ENCODE data around the gene MRPL41. TPM values are rescaled to one million over a fixed set of nuclear protein-coding genes. Genes with fewer than 3 reads are reported as not detected.
"Not testable (repeated sequence)": the region's sequence is repeated elsewhere in the genome, so short reads cannot be mapped to it uniquely, and the experiment has no call there.

The MRPL41 gene
- total RNA-seq, 2 donors from 2014 or later = 94.4 to 146 TPM

- intact Hi-C loops (cut with DNase I) = no loop called here
- no peak overlapping the region for H3K9ac ChIP-seq (ENCODE audit: low read depth in 2 of 2, low read length in 2 of 2)
- no peaks in the 10 kb centered on the region for H3K4me1 ChIP-seq
- no peaks in the 10 kb centered on the region for H3K36me3 ChIP-seq
- TF ChIP-seq, protein P1, sequence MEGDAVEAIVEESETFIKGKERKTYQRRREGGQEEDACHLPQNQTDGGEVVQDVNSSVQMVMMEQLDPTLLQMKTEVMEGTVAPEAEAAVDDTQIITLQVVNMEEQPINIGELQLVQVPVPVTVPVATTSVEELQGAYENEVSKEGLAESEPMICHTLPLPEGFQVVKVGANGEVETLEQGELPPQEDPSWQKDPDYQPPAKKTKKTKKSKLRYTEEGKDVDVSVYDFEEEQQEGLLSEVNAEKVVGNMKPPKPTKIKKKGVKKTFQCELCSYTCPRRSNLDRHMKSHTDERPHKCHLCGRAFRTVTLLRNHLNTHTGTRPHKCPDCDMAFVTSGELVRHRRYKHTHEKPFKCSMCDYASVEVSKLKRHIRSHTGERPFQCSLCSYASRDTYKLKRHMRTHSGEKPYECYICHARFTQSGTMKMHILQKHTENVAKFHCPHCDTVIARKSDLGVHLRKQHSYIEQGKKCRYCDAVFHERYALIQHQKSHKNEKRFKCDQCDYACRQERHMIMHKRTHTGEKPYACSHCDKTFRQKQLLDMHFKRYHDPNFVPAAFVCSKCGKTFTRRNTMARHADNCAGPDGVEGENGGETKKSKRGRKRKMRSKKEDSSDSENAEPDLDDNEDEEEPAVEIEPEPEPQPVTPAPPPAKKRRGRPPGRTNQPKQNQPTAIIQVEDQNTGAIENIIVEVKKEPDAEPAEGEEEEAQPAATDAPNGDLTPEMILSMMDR (IDR thresholded peaks at IDR 0.05) = no peak
- H3K4me3 ChIP-seq = no peak overlapping the region
- DNase-seq = no peak
- H3K9me3 ChIP-seq = no peaks in the 10 kb centered on the region
- no peak overlapping the region for H3K27ac ChIP-seq
- H3K27me3 ChIP-seq = no peaks in the 10 kb centered on the region
These were observed 13.2 kb downstream of the MRPL41 start for GRCh38 chr9:137564817-137565411.

DNA sequence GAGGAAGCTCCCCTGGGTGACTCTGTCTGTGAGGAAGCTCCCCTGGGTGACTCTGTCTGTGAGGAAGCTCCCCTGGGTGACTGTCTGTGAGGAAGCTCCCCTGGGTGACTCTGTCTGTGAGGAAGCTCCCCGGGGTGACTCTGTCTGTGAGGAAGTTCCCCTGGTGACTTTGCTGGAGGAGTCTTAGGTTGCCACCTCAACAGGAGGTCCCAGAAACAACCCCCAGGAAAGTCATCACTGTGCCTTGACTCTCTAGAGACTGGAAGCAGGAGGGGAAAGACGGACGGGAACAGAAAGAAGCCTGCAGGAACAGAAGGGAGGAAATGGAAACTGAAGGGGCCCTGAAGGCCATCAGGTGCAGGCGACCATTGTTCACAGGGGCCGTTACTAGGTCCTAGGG, 16.8 kb downstream of the MRPL41 start:
- H3K36me3 ChIP-seq; H3K9ac ChIP-seq (ENCODE audit: low read depth in 2 of 2, low read length in 2 of 2); DNase-seq; intact Hi-C loops (cut with DNase I); H3K27ac ChIP-seq; H3K4me3 ChIP-seq; H3K9me3 ChIP-seq; H3K4me1 ChIP-seq; H3K27me3 ChIP-seq: not testable (repeated sequence)

GRCh38 chr9:137569609-137570203, 18.0 kb downstream of the MRPL41 start:
- H3K4me3 ChIP-seq = no peak overlapping the region
- H3K4me1 ChIP-seq = no peaks in the 10 kb centered on the region
- no peaks in the 10 kb centered on the region for H3K36me3 ChIP-seq
- intact Hi-C loops (cut with DNase I) = no loop called here
- TF ChIP-seq, protein P1 (IDR thresholded peaks at IDR 0.05) = no peak
- no peak for DNase-seq
- H3K27me3 ChIP-seq = no peaks in the 10 kb centered on the region
- no peaks in the 10 kb centered on the region for H3K9me3 ChIP-seq
- no peak overlapping the region for H3K9ac ChIP-seq (ENCODE audit: low read depth in 2 of 2, low read length in 2 of 2)
- no peak overlapping the region for H3K27ac ChIP-seq

GRCh38 chr9:137570566-137570965, 18.9 kb downstream of the MRPL41 start:
- DNase-seq = no peak
- TF ChIP-seq, protein P1 (IDR thresholded peaks at IDR 0.05) = no peak
- Histone ChIP-seq H3K4me3 (no peak overlapping the region), H3K9ac (ENCODE audit: low read depth in 2 of 2, low read length in 2 of 2) (no peak overlapping the region), H3K36me3 (no peaks in the 10 kb centered on the region), H3K27ac (no peak overlapping the region), H3K4me1 (no peaks in the 10 kb centered on the region), H3K9me3 (no peaks in the 10 kb centered on the region), H3K27me3 (no peaks in the 10 kb centered on the region)
- intact Hi-C loops (cut with DNase I) = no loop called here

DNA sequence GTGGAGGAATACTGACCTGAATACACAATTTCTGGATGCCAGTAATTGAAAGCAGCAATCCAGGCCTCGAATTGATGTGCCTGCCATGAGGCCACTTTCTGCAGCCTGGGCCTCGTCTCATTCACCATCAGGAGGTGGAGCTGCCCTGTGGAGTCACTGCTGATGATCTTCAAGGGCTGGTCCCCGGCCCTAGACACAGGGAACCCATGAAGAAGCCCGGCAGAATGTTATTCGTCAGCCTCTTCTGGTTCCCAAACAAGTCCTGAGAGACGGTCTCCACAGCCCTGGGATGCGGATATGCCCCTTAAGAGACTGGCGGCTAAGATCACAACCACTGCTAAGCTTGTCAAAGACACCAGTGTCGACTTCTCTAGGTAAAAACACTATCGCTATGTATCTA, 22.5 kb downstream of the MRPL41 start:
- Histone ChIP-seq H3K27ac (no peak overlapping the region), H3K4me3 (no peak overlapping the region), H3K9ac (ENCODE audit: low read depth in 2 of 2, low read length in 2 of 2) (no peak overlapping the region), H3K4me1 (no peaks in the 10 kb centered on the region), H3K27me3 (no peaks in the 10 kb centered on the region), H3K9me3 (no peaks in the 10 kb centered on the region), H3K36me3 (no peaks in the 10 kb centered on the region)
- TF ChIP-seq, protein P1 (IDR thresholded peaks at IDR 0.05) = no peak
- DNase-seq = no peak
- intact Hi-C loops (cut with DNase I) = no loop called here

GRCh38 chr9:137575364-137575715, 23.7 kb downstream of the MRPL41 start:
- Histone ChIP-seq H3K9ac (ENCODE audit: low read depth in 2 of 2, low read length in 2 of 2) (no peak overlapping the region), H3K4me3 (no peak overlapping the region), H3K4me1 (no peaks in the 10 kb centered on the region), H3K27me3 (no peaks in the 10 kb centered on the region), H3K9me3 (no peaks in the 10 kb centered on the region), H3K27ac (no peak overlapping the region), H3K36me3 (no peaks in the 10 kb centered on the region)
- no peak for DNase-seq
- intact Hi-C loops (cut with DNase I) = no loop called here
- TF ChIP-seq, protein P1 (IDR thresholded peaks at IDR 0.05) = no peak

All from colonic mucosa (tissue), 4 donors.